ENCODE results near the gene PTGES3L. TPM values are rescaled to one million over a fixed set of nuclear protein-coding genes. Genes with fewer than 3 reads are reported as not detected.

Gene PTGES3L
- polyA plus RNA-seq, 1 donor (not counting 4 experiments of a cell fraction or from before 2014, with no cell fraction given), result 0.37 TPM

GRCh38 chr17:42967925-42968324 is 12.0 kb downstream of the PTGES3L start:
- H3K4me1 ChIP-seq (ENCODE audit: control insufficient read depth, extremely low read depth, insufficient read depth, low read length), result peaks cover 5% of the 10 kb centered on the region
- FAIRE-seq (no peak), DNase-seq (ENCODE audit: low read depth, low spot score) (no peak)
- peaks cover 14% of the 10 kb centered on the region for H3K79me2 ChIP-seq (ENCODE audit: control insufficient read depth, insufficient read depth, low read length)
- H3K27me3 ChIP-seq (ENCODE audit: control insufficient read depth, extremely low read depth, insufficient read depth, low read length), result no peaks in the 10 kb centered on the region
- no peak for TF ChIP-seq EZH2 (IDR thresholded peaks at IDR 0.05; ENCODE audit: low read length)
- TF ChIP-seq CTCF (optimal IDR thresholded peaks at IDR 0.05 in 1 of 3, IDR thresholded peaks at IDR 0.05 in 1 of 3, conservative IDR thresholded peaks at IDR 0.05 in 1 of 3; ENCODE audit: extremely low read depth in 1 of 3, insufficient read depth in 2 of 3, low read length in 3 of 3), result no peak
- H2AFZ ChIP-seq (ENCODE audit: control insufficient read depth, low read length), result no peak overlapping the region
- dilution Hi-C loops (cut with MboI; ENCODE audit: extremely low pct_ligation_motif_present, low sequenced_read_pairs), result no loop called here
- no peak overlapping the region for H3K4me3 ChIP-seq (ENCODE audit: control insufficient read depth in 2 of 3, extremely low read depth in 1 of 3, insufficient read depth in 2 of 3, low read depth in 1 of 3, low read length in 3 of 3)
- no peaks in the 10 kb centered on the region for H3K9me3 ChIP-seq (ENCODE audit: control insufficient read depth, low read depth, low read length)
- H3K9ac ChIP-seq (ENCODE audit: control insufficient read depth, extremely low read depth, insufficient read depth, low read length), result no peak overlapping the region
- H3K36me3 ChIP-seq (ENCODE audit: control insufficient read depth in 2 of 2, extremely low read depth in 1 of 2, insufficient read depth in 2 of 2, low read length in 2 of 2), result no peaks in the 10 kb centered on the region
- no peaks in the 10 kb centered on the region for H3K9me1 ChIP-seq (ENCODE audit: control insufficient read depth, extremely low read depth, insufficient read depth, low read length)
- no peak overlapping the region for H3K4me2 ChIP-seq (ENCODE audit: control insufficient read depth, extremely low read depth, insufficient read depth, low read depth, low read length)
- no peaks in the 10 kb centered on the region for H4K20me1 ChIP-seq (ENCODE audit: control insufficient read depth, extremely low read depth, insufficient read depth, low read length)
- no peak overlapping the region for H3K27ac ChIP-seq (ENCODE audit: control insufficient read depth, insufficient read depth, low read length)

DNA sequence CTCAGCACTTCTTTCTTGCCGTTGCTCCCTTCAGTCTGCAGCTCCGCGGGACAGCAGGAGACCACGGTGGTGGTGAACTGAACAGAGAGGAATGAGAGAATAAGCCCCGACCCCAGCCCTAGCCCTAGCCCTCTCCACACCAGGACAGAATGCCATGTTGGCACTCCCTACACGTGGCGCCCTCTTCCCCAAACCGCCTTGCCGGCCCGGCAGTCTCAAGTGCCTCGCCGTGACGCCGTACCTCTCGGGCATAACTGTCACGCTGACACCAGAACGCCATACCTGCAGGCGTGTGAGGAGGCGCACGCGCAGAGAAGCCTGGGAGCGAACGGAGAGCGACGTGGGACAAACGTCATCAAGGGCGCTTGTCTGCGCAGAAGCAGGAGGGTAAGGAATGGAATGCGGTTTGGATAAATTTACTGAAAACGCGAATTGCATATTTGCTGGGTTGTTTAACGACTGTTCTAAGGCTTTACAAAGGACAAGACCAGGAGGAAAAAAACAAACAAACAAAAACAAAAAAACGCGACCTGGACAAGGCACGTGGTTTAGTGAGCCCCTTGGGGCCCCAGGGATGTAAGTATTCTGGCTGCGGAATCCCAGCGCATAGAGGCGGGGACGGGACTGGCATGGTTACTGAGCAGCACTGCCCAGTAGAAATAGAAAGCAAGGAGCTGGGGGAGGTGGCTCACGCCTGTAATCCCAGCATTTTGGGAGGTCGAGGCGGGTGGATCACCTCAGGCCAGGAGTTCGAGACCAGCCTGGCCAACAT is 15.5 kb downstream of the PTGES3L start, which contains the start of gene AARSD1:
AARSD1 (minus strand) TSS at position 294 of the 772 bp plus-strand sequence; CDS start at position 280, 14 bp downstream.
- peaks cover 11 to 15% of the 10 kb centered on the region in 2 experiments for H3K36me3 ChIP-seq (ENCODE audit: control insufficient read depth in 2 of 2, extremely low read depth in 1 of 2, insufficient read depth in 2 of 2, low read length in 2 of 2)
- H3K9ac ChIP-seq (ENCODE audit: control insufficient read depth, extremely low read depth, insufficient read depth, low read length), result peak within 1 kb of the TSS; percentile 72
- no peaks in the 10 kb centered on the region for H4K20me1 ChIP-seq (ENCODE audit: control insufficient read depth, extremely low read depth, insufficient read depth, low read length)
- H3K9me1 ChIP-seq (ENCODE audit: control insufficient read depth, extremely low read depth, insufficient read depth, low read length), result no peaks in the 10 kb centered on the region
- peak within 1 kb of the TSS; percentile 58 to 72 (median 61) for H3K4me3 ChIP-seq (ENCODE audit: control insufficient read depth in 2 of 3, extremely low read depth in 1 of 3, insufficient read depth in 2 of 3, low read depth in 1 of 3, low read length in 3 of 3)
- peaks cover 5% of the 10 kb centered on the region for H3K4me1 ChIP-seq (ENCODE audit: control insufficient read depth, extremely low read depth, insufficient read depth, low read length)
- H3K27me3 ChIP-seq (ENCODE audit: control insufficient read depth, extremely low read depth, insufficient read depth, low read length), result no peaks in the 10 kb centered on the region
- peak within 1 kb of the TSS; percentile 37 for H3K27ac ChIP-seq (ENCODE audit: control insufficient read depth, insufficient read depth, low read length)
- DNase-seq (ENCODE audit: low read depth, low spot score), result peak; percentile 79
- peaks cover 19% of the 10 kb centered on the region for H3K79me2 ChIP-seq (ENCODE audit: control insufficient read depth, insufficient read depth, low read length)
- H3K9me3 ChIP-seq (ENCODE audit: control insufficient read depth, low read depth, low read length), result no peaks in the 10 kb centered on the region
- peak within 1 kb of the TSS; percentile 82 for H3K4me2 ChIP-seq (ENCODE audit: control insufficient read depth, extremely low read depth, insufficient read depth, low read depth, low read length)
- H2AFZ ChIP-seq (ENCODE audit: control insufficient read depth, low read length), result peak within 1 kb of the TSS; percentile 87
- dilution Hi-C loops (cut with MboI; ENCODE audit: extremely low pct_ligation_motif_present, low sequenced_read_pairs), result no loop called here
- FAIRE-seq, result peak; percentile 82
- TF ChIP-seq EZH2 (IDR thresholded peaks at IDR 0.05; ENCODE audit: low read length), result no peak
- no peak for TF ChIP-seq CTCF (optimal IDR thresholded peaks at IDR 0.05 in 1 of 3, IDR thresholded peaks at IDR 0.05 in 1 of 3, conservative IDR thresholded peaks at IDR 0.05 in 1 of 3; ENCODE audit: extremely low read depth in 1 of 3, insufficient read depth in 2 of 3, low read length in 3 of 3)
